RCC 7860 (cell line): Measurements from ENCODE around the gene EIF4G1.
A peak's percentile ranks its signal among the peaks of the same experiment; 100 is the strongest.

Experiments used
- DNase-seq: peaks from one replicate; pipeline ENCODE4 v3.0.0-alpha.2; 2015; ENCODE audit warnings: low spot score
- FAIRE-seq: peaks from 2 replicates; lab custom pipeline; 2012; peaks lifted over from hg19 to GRCh38; lab: Jason Lieb, UNC

EIF4G1 gene

DNA sequence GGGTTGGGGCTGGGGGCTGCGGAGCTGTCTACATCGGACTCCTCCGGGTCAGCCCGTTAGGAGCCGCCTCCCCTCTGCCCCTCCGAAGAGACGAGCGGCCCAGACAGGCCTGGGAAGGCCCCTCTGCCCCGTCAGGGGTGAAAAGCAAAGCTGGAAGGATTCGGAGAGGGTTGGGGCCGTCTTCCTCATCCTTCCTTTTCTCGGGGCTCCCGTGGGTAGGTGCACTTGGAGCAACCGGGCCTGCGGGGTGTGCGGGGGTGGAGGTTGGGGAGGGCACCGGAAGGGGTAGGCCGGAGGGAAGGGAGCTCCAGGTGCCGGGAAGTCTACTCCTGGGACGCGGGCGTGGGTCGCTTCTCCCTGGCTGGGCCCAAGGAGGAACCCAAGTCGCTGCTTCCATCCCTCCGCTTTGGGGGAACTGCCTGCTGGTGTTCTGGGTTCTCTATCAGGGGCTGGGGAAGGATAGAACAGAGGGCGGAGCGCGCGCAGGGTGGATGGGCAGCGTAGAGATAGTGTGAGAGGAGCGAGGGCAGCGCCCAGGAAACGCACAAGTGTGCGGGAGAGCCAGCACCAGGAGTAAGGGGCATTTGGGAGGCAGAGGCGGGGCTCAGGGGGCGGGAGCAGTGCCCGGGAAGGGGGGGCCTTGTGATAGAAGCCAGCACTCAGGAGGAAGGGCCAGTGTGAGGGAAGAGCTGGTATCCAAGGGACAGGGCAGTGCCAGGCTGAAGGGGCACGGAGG, 47.7 kb downstream of the EIF4G1 start:
- FAIRE-seq: no peak
- DNase-seq: peak; percentile 69

GRCh38 chr3:184362668-184363546, 48.5 kb downstream of the EIF4G1 start:
- DNase-seq (peak; percentile 96), FAIRE-seq (peak; percentile 82)

- DNase-seq: no peak
- FAIRE-seq: no peak
Measured at GRCh38 chr3:184366619-184367289, 52.3 kb downstream of the EIF4G1 start.

DNA sequence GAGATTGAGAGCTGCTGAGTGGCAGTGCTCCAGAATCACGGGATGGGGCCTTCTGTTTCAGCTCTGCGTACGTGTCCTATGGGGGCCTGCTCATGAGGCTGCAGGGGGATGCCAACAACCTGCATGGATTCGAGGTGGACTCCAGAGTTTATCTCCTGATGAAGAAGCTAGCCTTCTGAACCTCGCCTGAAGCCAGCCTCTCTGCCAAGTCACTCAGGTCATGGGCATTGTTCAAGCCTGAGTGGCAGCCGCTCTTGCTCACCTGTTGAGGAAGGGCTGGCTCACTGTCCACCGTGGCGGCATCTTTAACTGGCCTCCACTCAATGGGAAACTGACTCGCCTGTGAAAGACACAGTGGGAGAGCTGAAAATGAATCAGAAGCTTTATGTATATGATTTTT, 53.7 kb downstream of the EIF4G1 start:
- DNase-seq (no peak), FAIRE-seq (no peak)

GRCh38 chr3:184368586-184369183, 54.3 kb downstream of the EIF4G1 start:
- FAIRE-seq (no peak), DNase-seq (no peak)

DNA sequence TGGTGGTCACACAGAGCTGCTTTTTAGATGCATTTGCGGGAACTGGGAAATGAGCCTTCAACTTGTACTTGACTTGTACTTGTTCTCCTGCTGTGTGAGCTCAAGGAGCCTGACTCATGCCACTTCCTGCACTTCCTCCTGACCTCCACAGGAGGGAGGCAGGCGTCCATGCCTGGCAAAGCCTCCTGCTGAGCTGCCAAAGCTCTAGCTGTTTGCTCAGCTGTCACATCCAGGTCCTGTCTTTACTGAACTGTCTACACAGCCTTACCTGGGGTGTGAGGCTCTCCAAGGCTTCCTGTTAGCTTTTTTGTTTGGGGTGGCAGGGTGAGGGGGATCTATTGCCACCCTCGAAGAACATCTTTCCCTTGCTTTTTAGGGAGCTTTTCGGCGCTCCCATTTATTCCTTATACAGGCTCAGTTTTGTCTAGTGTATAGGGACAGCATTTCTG, 57.2 kb downstream of the EIF4G1 start:
- DNase-seq (peak; percentile 73), FAIRE-seq (peak; percentile 52)

DNA sequence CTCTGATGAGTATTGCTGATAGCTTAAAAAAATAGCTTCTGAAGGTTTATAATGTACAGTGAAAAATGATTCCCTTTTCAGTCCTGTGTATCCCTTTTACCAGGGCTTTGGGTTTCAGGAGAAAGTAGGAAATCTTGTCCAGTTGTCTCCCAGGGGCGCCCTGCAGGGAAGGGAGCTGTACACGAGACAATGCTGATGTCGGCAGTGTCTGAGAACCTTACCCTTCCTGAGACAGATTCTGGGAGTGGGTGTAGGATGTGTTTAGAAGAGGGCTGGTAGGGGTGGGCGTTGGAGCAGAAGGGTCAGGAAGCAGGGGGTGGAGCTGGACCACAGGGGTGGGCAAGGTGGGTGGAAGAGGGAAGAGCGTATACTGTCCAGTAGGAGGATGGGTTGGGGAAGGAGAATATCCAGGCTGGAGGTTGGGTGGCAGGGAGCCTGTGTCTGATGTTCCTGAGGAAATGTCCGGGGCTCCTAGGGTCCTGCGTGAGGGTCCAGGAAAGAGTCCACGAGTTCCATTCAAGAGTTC, 58.0 kb downstream of the EIF4G1 start:
- FAIRE-seq (no peak), DNase-seq (no peak)

- no peak for FAIRE-seq
- no peak for DNase-seq
Measured at GRCh38 chr3:184372911-184373310, 58.5 kb downstream of the EIF4G1 start.

DNA sequence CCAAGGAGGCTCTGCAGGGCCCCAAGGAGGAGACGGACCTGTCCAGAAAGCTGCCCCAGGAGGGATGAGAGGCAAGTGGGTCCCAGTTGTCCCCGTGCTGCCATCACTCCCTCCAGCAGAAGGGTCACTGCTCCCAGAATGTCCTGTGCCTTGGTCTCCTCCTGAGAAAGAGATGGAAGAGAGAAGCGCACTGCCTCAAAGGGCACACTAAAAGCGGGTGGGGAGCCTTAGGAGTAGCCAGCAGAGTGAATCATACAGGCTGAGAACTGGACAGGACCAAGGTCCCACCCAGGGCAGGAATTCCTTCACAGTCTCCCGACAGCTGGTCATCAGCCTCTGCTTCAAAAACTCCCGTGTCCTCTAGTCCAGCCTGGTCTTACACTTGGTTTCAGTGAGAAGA, 59.0 kb downstream of the EIF4G1 start:
- DNase-seq (no peak), FAIRE-seq (no peak)

DNA sequence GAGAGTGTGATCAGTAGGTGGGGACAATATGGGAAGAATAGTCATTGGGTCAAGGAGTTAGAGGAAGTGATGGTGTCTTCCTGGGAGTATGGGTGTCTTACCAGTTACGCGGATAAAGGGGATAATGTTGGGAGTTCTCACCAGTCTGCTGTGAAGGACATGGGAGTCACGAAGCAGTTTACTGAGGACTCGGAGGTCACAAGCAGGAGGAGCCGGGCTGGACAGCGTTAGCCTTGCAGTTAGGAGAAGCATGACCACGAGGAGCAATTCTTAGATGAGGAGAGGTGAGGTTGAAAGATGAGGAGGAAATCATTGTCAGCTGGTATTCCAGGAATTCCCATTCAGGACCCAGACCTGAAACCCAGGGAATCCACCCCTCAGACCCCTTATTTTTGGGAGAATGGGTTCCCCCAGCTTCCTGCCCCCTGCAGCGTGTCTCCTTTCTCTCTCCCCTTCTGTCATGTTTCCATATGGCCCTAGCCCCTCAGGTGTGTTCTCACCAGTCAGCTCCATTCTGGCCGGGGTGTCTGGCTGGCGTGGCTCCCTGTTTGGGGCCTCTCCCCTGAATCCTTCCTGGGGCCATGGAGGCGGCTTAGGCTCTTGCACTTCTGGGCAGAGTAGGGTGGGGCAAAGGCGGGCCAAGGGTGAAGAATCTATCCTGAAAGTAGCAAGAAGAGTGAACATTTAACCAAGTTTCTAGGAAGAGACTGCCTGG, 61.5 kb downstream of the EIF4G1 start:
- DNase-seq: no peak
- no peak for FAIRE-seq

DNA sequence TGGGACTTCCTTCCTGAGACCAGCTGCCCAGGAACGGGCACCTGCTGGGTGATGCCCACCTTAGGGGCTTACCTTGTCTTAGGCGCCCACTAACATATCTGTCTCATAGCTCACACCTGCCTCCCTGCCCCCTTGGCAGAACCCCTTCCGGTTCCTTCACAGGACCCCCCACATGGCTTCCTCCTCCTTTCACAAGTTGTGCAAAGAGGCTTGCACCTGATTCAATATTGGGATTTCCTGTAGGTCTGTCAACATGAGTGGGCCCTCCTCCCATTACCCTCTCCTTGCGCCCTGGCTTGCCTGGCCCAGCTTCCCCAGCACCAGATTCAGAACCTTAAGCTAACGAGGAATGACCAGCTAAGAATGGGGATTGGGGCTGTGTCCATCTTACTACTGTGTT, 63.0 kb downstream of the EIF4G1 start:
- no peak for FAIRE-seq
- DNase-seq: no peak

DNA sequence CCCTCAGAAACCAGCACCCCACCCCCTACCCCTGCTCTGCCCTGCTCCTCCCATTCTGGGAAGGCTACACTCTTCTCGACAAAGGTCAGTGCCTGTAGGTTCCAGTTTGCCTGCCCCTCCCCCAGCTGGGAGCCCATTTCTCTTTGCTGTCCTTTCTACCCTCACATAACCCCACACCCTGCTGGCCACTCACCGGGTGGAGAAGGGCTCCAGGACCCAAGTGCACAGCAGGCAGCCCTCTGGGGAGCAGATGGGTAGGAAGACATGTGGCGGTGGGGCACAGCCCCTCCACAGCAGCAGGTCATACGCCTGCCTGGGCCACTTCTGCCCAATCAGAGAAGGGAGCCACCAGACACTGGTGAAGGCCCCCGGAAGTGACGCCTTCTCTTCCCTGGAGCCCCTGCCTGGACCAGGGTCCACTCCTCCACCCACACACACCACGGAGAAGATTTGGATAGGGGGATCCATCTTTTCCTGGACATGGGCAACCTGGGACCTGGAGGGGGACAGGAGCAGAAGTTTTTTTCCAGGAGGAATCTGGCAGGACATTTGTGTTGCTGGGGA, 63.6 kb downstream of the EIF4G1 start, which contains the start of gene THPO:
Gene THPO, minus strand, starts transcription at position 326 of the 564 bp plus-strand sequence. CDS start 1,948 bp downstream, outside the sequence.
- no peak for DNase-seq
- no peak for FAIRE-seq

DNA sequence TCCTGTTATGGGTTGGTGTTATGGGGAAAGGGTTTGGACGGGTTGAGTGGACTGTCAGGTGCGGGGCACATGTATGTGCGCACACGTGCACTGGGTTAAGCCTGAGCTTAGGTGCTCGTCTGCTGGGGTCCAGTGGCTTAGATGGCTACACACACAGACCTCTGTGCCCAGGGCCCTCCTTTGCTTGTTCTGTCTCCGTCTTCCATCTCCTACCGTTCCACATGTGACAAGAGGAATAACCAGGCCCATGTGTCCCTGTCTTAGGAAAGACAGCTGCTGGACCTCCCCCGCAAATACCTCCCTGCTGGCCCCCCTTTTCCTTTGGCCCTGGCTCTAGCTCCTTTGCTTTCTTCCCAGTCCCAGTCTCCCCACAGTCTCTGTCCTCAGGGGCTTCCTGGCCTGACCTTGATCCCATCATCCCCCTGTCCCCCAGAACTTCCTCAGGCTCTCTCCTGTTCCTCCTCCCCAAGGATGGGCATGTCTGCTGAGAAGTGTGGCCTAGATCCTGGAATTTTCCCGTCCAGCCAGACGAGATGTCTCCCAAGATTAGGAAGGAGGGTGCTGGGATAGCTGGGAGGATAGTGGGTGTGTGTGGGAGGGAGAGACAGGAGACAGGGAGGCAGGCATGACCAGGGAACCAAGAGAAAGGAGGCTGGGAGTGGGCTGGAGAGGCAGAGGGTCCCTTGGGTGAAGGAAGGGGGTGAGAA, 64.4 kb downstream of the EIF4G1 start:
- DNase-seq: no peak
- no peak for FAIRE-seq

- no peak for DNase-seq
- FAIRE-seq: no peak
Measured at GRCh38 chr3:184379358-184380184, 65.2 kb downstream of the EIF4G1 start, which contains the start of gene CHRD. TSS of gene CHRD (plus strand) at chr3:184380054. CDS start at chr3:184380319, 265 bp downstream.

DNA sequence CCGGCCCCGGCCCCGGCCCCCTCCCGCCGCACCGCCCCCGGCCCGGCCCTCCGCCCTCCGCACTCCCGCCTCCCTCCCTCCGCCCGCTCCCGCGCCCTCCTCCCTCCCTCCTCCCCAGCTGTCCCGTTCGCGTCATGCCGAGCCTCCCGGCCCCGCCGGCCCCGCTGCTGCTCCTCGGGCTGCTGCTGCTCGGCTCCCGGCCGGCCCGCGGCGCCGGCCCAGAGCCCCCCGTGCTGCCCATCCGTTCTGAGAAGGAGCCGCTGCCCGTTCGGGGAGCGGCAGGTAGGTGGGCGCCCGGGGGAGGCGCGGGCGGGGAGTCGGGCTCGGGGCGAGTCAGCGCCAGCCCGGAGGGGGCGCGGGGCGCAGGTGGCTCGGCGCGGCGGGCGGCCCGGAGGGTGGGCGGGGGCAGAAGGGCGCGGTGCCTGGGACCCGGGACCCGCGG, 65.8 kb downstream of the EIF4G1 start:
- FAIRE-seq (no peak), DNase-seq (no peak)

- no peak for DNase-seq
- FAIRE-seq: no peak
Measured at GRCh38 chr3:184380627-184381260, 66.3 kb downstream of the EIF4G1 start.
